T-helper 17 cell (primary cell): ENCODE measurements around the gene ATP13A5. TPM values are rescaled to one million over a fixed set of nuclear protein-coding genes. Genes with fewer than 3 reads are reported as not detected.
A peak's percentile ranks its signal among the peaks of the same experiment; 100 is the strongest.

Experiments
- ATAC-seq: fragments of 150-1000 bp; cut with Tn5 transposase; 2 replicates; pipeline ENCODE4 v1.10.0; 2021; ENCODE audit warnings: mild to moderate bottlenecking, moderate library complexity
- DNase-seq, 3 donors: peaks; one replicate each; pipeline versions ENCODE4 v3.0.0 to v3.0.0-alpha.2; 2020 to 2021
- H3K9me3 ChIP-seq: one replicate; pipeline ENCODE4 v1.7.0; 2013; ENCODE audit warnings: low read length, mild to moderate bottlenecking; ENCODE audit not compliant: control insufficient read depth, poor library complexity, severe bottlenecking
- H3K27ac Mint-ChIP-seq: one replicate; pipeline ENCODE4 v1.8.0; 2022; ENCODE audit warnings: mild to moderate bottlenecking, moderate library complexity, mixed read lengths
- H3K27me3 Mint-ChIP-seq: one replicate; pipeline ENCODE4 v1.8.0; 2022; ENCODE audit warnings: mixed read lengths
- H3K36me3 Mint-ChIP-seq: one replicate; pipeline ENCODE4 v1.8.0; 2022; ENCODE audit warnings: low read depth, mixed read lengths
- H3K4me1 Mint-ChIP-seq: one replicate; pipeline ENCODE4 v1.8.0; 2022; ENCODE audit warnings: mild to moderate bottlenecking, mixed read lengths
- H3K4me3 Mint-ChIP-seq: one replicate; pipeline ENCODE4 v1.8.0; 2022; ENCODE audit warnings: mild to moderate bottlenecking, moderate library complexity, mixed read lengths
- total RNA-seq, 4 donors: library from RNA in 2 of 4; stranded (reverse) in 2 of 4; gene quantifications; one replicate each; pipeline ENCODE4 v1.2.3 and lab custom pipeline; 2022 to 2026

Gene ATP13A5
- total RNA-seq, 2 donors from 2014 or later, result not detected

GRCh38 chr3:193270451-193270850, 108.1 kb downstream of the ATP13A5 start:
- DNase-seq (no peak), ATAC-seq (no peak)
- no peaks in the 10 kb centered on the region for H3K9me3 ChIP-seq
- H3K27me3 Mint-ChIP-seq, result peaks cover 8% of the 10 kb centered on the region
- H3K4me1 Mint-ChIP-seq, result no peaks in the 10 kb centered on the region
- no peaks in the 10 kb centered on the region for H3K36me3 Mint-ChIP-seq
- no peak overlapping the region for H3K27ac Mint-ChIP-seq
- H3K4me3 Mint-ChIP-seq, result no peak overlapping the region

DNA sequence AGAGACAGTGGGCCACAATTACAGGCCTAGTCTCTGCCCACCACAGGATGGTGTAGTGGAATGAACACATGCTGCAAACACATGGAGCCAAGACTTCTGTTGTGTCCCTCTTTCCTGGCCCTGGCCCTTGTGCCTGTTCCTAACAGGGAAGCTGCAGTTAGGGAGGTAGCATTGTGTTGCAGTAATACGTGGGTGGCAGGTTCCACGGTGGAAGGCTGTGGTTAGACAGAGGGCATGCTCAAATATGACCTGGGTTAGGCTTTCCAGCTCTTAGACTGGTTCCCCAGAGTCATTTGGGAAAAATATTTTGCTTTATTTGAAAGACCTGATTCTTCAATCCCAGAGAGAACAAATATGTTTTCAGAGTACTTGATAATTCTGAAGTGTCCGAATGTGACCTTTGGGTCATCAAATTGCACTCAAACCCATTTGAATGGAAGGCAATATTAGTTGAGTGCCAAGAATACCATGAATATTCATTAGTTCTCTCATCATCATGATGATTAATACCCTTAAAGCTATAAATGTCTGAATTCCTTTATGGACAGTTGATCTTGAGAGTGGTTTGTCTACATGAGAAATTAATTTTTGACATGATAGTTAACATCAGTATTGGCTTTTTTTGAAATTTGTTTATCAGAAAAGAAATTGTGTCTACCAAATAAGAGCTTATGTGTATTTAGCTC, 109.1 kb downstream of the ATP13A5 start:
- DNase-seq (no peak), ATAC-seq (no peak)
- H3K9me3 ChIP-seq, result no peaks in the 10 kb centered on the region
- no peaks in the 10 kb centered on the region for H3K36me3 Mint-ChIP-seq
- no peak overlapping the region for H3K4me3 Mint-ChIP-seq
- H3K27me3 Mint-ChIP-seq, result peaks cover 6% of the 10 kb centered on the region
- H3K27ac Mint-ChIP-seq, result no peak overlapping the region
- H3K4me1 Mint-ChIP-seq, result no peaks in the 10 kb centered on the region

GRCh38 chr3:193262707-193263106, 115.8 kb downstream of the ATP13A5 start:
- Mint-ChIP-seq H3K36me3 (no peaks in the 10 kb centered on the region), H3K4me3 (no peak overlapping the region), H3K27me3 (no peaks in the 10 kb centered on the region), H3K4me1 (no peaks in the 10 kb centered on the region), H3K27ac (no peak overlapping the region)
- ATAC-seq (no peak), DNase-seq (no peak)
- H3K9me3 ChIP-seq, result no peaks in the 10 kb centered on the region

DNA sequence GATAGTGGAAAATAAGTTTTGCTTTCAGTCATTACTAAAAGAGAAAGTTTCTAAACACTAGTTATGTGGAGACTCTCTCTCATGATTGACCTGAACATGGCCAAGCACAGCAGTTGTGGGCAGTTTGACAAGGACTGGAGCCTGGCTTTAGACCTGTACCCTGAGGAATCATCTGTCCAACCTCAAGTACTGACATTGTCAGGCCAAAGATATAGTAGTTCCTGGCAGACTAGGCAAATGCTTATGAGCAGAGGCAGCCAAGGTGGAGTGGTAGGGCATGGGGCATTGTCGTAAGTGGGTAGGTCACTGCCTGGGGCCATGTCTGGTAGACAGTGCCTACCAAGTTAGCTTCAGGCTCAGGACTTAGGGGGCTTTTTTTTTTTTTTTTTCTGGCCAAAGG, 116.6 kb downstream of the ATP13A5 start:
- H3K9me3 ChIP-seq, result no peaks in the 10 kb centered on the region
- DNase-seq, result no peak
- no peak for ATAC-seq
- peaks cover 4% of the 10 kb centered on the region for H3K27me3 Mint-ChIP-seq
- H3K4me3 Mint-ChIP-seq, result no peak overlapping the region
- no peak overlapping the region for H3K27ac Mint-ChIP-seq
- no peaks in the 10 kb centered on the region for H3K36me3 Mint-ChIP-seq
- no peaks in the 10 kb centered on the region for H3K4me1 Mint-ChIP-seq

GRCh38 chr3:193253986-193254660, 124.4 kb downstream of the ATP13A5 start:
- no peak overlapping the region for H3K27ac Mint-ChIP-seq
- DNase-seq (no peak), ATAC-seq (no peak)
- H3K4me1 Mint-ChIP-seq, result no peaks in the 10 kb centered on the region
- H3K36me3 Mint-ChIP-seq, result no peaks in the 10 kb centered on the region
- H3K27me3 Mint-ChIP-seq, result peaks cover 21% of the 10 kb centered on the region
- no peak overlapping the region for H3K4me3 Mint-ChIP-seq
- peaks cover 2% of the 10 kb centered on the region for H3K9me3 ChIP-seq

DNA sequence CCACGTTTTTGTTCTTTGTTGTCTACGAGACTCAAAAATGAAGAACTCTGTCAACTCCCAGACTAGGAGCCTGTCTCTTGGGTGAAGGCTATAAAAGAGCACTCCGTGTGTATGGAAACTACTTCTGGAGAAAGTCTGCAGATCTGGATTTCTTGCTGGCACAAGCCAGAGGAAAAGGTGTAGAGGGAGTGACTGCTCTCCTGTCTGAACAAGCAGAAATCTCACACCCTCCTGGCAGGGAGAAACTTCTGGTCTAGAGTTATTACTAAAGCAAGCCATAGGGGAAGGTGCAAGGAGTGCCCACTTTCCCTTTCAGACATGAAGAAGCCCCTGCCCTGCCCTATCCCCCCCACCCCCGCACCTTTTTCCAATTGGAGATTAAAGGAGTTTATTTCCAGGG, 128.1 kb downstream of the ATP13A5 start:
- H3K27me3 Mint-ChIP-seq, result peaks cover 2% of the 10 kb centered on the region
- no peak for DNase-seq

DNA sequence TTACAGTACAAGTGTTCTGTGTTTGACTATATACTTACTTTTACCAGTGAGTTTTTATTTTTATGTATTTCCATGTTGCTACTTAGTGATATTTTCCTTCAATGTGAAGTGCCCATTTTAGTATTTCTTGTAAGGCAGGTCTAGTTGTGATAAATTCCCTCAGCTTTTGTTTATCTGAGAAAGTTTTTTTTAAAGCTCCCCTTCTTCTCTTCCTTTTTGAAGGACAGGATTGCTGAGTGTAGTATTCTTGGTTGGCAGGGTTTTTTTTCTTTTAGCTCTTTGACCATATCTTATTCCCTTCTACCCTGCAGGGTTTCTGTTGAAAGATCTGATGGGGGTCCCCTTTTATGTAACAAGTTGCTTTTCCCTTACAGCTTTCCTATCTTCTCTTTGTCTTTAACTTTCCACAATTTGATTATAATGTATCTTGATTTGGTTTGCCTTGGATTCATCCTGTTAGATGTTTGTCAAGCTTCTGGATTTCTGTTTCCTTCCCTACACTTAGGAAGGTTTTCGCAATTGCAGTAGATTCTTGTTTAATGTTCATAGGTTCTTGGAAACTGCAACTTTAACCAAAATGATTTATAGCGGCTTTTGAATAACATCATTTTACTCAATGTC, 129.6 kb downstream of the ATP13A5 start:
- DNase-seq (no peak), ATAC-seq (no peak)
- H3K9me3 ChIP-seq, result peaks cover 2% of the 10 kb centered on the region
- Mint-ChIP-seq H3K4me1 (no peaks in the 10 kb centered on the region), H3K4me3 (no peak overlapping the region), H3K27me3 (no peaks in the 10 kb centered on the region), H3K36me3 (no peaks in the 10 kb centered on the region), H3K27ac (no peak overlapping the region)

More for the DNA sequence above, 128.1 kb downstream of the ATP13A5 start:
- no peak overlapping the region for H3K27ac Mint-ChIP-seq
- H3K36me3 Mint-ChIP-seq, result no peaks in the 10 kb centered on the region
- no peaks in the 10 kb centered on the region for H3K4me1 Mint-ChIP-seq
- no peak for ATAC-seq
- peaks cover 2% of the 10 kb centered on the region for H3K9me3 ChIP-seq
- no peak overlapping the region for H3K4me3 Mint-ChIP-seq

- H3K36me3 Mint-ChIP-seq, result peaks cover 2% of the 10 kb centered on the region
- H3K4me1 Mint-ChIP-seq, result no peaks in the 10 kb centered on the region
- H3K27ac Mint-ChIP-seq, result no peak overlapping the region
- no peak for ATAC-seq
- no peaks in the 10 kb centered on the region for H3K9me3 ChIP-seq
- no peak for DNase-seq
- peaks cover 25% of the 10 kb centered on the region for H3K27me3 Mint-ChIP-seq
- no peak overlapping the region for H3K4me3 Mint-ChIP-seq
Measured at GRCh38 chr3:193243571-193243970, 135.0 kb downstream of the ATP13A5 start.

DNA sequence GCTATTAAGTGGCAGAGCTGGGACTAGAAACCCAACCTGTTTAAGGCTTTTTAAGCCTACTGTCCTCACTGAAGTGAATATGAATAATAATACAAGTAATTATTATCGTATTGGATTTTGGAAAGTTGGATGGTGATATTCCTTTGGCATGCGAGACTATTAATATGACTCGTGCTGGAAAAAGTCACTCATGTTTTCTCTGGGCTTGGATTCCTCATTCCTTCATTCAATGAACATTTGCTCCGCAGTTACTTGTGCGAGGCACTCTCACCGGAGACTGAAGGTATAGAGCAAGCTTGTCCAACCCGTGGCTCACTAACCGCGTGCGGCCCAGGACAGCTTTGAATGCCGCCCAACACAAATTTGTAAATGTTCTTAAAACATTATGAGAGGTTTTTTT, 136.8 kb downstream of the ATP13A5 start:
- no peak for ATAC-seq
- Mint-ChIP-seq H3K4me1 (no peaks in the 10 kb centered on the region), H3K4me3 (no peak overlapping the region), H3K27me3 (peaks cover 32% of the 10 kb centered on the region), H3K36me3 (peaks cover 2% of the 10 kb centered on the region), H3K27ac (no peak overlapping the region)
- no peak for DNase-seq
- no peaks in the 10 kb centered on the region for H3K9me3 ChIP-seq

DNA sequence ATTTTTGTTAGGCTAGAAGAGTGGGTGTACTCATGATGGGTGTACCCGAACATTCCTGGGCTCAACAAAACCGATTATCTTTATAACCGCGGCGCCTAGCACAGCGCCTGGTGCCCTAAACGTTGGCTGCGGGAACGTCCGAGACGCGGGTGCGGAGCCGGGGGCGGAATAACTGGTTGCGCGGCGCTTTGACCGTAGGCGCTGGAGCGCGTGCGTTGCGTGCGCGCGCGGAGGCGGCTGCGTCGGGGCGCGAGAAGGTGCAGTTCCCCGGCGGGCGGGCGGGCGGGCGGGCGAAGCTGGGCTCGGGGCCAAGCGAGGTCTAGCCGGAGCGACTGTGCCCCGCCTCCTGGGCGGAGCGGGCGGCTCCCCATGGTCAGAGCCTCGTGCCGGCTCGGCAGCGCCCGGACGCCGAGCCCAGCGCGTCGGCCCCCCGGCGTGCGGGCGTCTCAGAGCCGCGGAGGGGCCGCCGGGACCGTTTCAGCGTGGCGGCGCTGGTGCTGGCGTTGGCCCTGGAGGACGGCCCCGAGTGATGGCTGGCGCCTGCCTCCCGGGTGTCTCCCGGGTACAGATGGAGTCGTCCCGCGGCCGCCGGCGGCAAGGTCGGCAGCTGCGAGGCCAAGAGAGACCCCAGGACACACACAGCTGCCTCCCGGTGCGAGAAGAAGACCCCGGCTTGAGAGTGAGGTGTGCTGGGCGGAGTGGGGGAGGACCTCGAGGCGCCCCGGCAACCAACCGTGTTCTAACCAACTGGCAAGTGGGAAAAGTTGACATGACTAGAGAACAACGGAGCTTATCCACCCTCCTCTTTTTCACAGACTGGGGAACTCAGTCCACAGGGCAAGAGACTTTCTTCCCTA, 137.5 kb downstream of the ATP13A5 start, which contains the start of gene PLAAT1:
PLAAT1 (plus strand) TSS at position 373 of the 857 bp plus-strand sequence. CDS start 14,429 bp downstream, outside the sequence.
- no peaks in the 10 kb centered on the region for H3K9me3 ChIP-seq
- H3K4me3 Mint-ChIP-seq, result peak within 1 kb of the TSS; percentile 15
- H3K36me3 Mint-ChIP-seq, result peaks cover 2% of the 10 kb centered on the region
- DNase-seq (no peak), ATAC-seq (no peak)
- H3K27me3 Mint-ChIP-seq, result peaks cover 32% of the 10 kb centered on the region
- no peaks in the 10 kb centered on the region for H3K4me1 Mint-ChIP-seq
- no peak within 1 kb of the TSS for H3K27ac Mint-ChIP-seq

DNA sequence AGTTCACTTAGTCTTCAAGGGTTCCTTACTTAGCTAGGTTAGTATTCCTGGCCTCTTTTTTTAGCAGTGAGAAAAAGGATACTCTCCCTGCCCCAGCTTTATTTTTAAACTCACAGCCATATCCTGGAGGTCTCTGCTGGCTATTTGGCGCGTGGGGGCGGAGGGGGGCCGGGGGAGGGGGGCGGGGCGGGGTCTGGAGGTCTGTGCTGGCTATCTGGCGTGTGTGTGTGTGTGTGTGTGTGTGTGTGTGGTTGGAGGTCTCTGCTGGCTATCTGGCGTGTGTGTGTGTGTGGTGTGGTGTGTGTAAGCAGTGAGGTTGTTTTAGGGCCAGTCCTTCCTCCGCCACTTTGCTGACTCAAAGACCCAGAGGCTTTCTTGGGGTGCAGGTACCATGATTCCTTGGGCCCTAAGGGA, 138.1 kb downstream of the ATP13A5 start:
- ATAC-seq, result no peak
- H3K36me3 Mint-ChIP-seq, result peaks cover 2% of the 10 kb centered on the region

DNA sequence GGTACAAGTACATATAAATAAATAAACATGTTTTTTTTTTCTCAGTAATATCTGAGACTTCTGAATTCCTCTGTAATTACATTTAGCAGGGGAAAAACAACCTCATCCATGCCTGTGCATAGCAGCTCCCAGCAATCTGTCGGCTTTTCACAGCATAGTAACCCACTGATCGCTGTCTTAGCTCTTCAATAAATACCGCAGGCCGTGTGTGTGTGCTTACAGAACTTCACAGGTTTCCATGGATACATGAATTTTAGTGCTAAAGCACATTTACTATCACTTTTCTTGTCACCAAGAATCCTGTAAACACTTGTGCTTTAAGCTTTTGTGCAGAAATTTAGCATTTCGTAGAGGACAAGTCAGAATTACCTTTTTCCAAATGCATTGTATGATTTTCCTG, 141.5 kb downstream of the ATP13A5 start:
- Mint-ChIP-seq H3K27me3 (peaks cover 26% of the 10 kb centered on the region), H3K4me1 (no peaks in the 10 kb centered on the region), H3K36me3 (peaks cover under 1% of the 10 kb centered on the region), H3K27ac (no peak overlapping the region), H3K4me3 (no peak overlapping the region)
- DNase-seq (no peak), ATAC-seq (no peak)
- H3K9me3 ChIP-seq, result no peaks in the 10 kb centered on the region

More for the DNA sequence above, 138.1 kb downstream of the ATP13A5 start:
- Mint-ChIP-seq H3K4me1 (no peaks in the 10 kb centered on the region), H3K27me3 (peaks cover 32% of the 10 kb centered on the region), H3K27ac (no peak overlapping the region), H3K4me3 (peak overlapping the region; percentile 15)
- H3K9me3 ChIP-seq, result no peaks in the 10 kb centered on the region
- DNase-seq, result no peak

DNA sequence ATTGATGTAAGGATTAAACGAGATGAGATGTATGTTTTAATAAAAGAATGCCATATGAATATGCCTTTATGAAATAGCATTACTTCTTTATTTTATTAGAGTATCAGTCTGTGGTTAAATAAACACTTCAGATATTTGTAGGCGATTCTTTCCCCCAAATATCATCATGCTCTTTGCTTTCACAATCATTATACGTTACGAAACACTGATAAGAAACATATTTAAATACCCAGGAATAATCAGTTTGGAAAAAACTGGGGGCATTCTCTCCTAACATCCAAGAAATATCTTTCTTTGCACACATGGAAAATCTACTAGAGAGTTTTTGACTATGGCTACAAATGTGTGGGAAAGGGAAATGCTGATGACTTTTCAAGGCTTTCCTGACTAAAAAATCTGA, 142.0 kb downstream of the ATP13A5 start:
- no peaks in the 10 kb centered on the region for H3K9me3 ChIP-seq
- Mint-ChIP-seq H3K4me1 (no peaks in the 10 kb centered on the region), H3K4me3 (no peak overlapping the region), H3K27me3 (peaks cover 22% of the 10 kb centered on the region), H3K27ac (no peak overlapping the region), H3K36me3 (no peaks in the 10 kb centered on the region)
- no peak for ATAC-seq
- no peak for DNase-seq
